Prostate gland (tissue), 2 donors: ENCODE data around the gene MTSS2. TPM values are rescaled to one million over a fixed set of nuclear protein-coding genes. Genes with fewer than 3 reads are reported as not detected.

Experiments used
- DNase-seq: peaks from one replicate; pipeline ENCODE4 v3.0.0-alpha.2; 2019; ENCODE audit warnings: low spot score
- H3K27ac ChIP-seq, 2 donors: fragments of 200-600 bp; sonication (generic); 2 replicates each; pipeline ENCODE4 v1.5.1; 2017 to 2019
- H3K27me3 ChIP-seq: fragments of 200-600 bp; sonication (generic); replicated peaks from 2 replicates; pipeline ENCODE4 v1.5.1; 2019; ENCODE audit not compliant: insufficient read depth
- H3K36me3 ChIP-seq, 2 donors: fragments of 200-600 bp; sonication (generic); 1 replicate in 1 of 2; 2 replicates in 1 of 2; pipeline versions ENCODE4 v1.5.1 to v1.8.1; 2017 to 2019
- H3K4me1 ChIP-seq: fragments of 200-600 bp; sonication (generic); replicated peaks from 2 replicates; pipeline ENCODE4 v1.5.1; 2019
- H3K4me3 ChIP-seq, 2 donors: fragments of 200-600 bp; sonication (generic); 2 replicates each; pipeline ENCODE4 v1.5.1; 2017 to 2019
- H3K9me3 ChIP-seq: fragments of 200-600 bp; sonication (generic); 2 replicates; pipeline ENCODE4 v1.5.1; 2017
- CTCF ChIP-seq, 4 experiments: fragments of 200-600 bp in 2 of 4; fragments of 450-650 bp in 2 of 4; sonication (generic) in 2 of 4; IDR thresholded peaks; 1 replicate in 3 of 4; 2 replicates in 1 of 4; pipeline ENCODE4 v1.5.1; 2016 to 2019; ENCODE audit warnings: antibody characterized with exemption in 4 of 4, mild to moderate bottlenecking in 2 of 4, moderate library complexity in 2 of 4
- POLR2A ChIP-seq: fragments of 450-650 bp; IDR thresholded peaks from one replicate; pipeline ENCODE4 v1.6.1; 2016; ENCODE audit warnings: antibody characterized with exemption, mild to moderate bottlenecking
- POLR2AphosphoS5 ChIP-seq: sonication (generic); formaldehyde crosslinking; IDR thresholded peaks from one replicate; pipeline ENCODE4 v1.6.1; 2017; ENCODE audit warnings: antibody characterized with exemption
- WGBS: methylation state at CpG from one replicate; pipeline ENCODE4 v1.1.5; 2018; 5-methylcytosine and 5-hydroxymethylcytosine counted together
- intact Hi-C: fragments of 100-400 bp; cut with DNase I; formaldehyde crosslinking; loops from one replicate; pipeline ENCODE4 v1.14.2; 2022
- total RNA-seq, 2 donors: library from RNA; depleted of rRNA; stranded (reverse); fragments of >200 nt; gene quantifications; one replicate each; pipeline ENCODE4 v1.1.0, GENCODE V29; 2016

MTSS2 gene
- total RNA-seq, 2 donors from 2014 or later = 42.4 to 92.4 TPM

GRCh38 chr16:70663524-70664324, 22.1 kb downstream of the MTSS2 start:
- H3K4me3 ChIP-seq = no peak overlapping the region
- H3K27ac ChIP-seq = no peak overlapping the region
- 92% methylated on average over 53 of the region's 56 CpGs for WGBS
- H3K4me1 ChIP-seq = no peaks in the 10 kb centered on the region
- intact Hi-C loops = no loop called here
- no peak for DNase-seq
- peaks cover 25 to 27% of the 10 kb centered on the region in 2 donors for H3K36me3 ChIP-seq
- TF ChIP-seq POLR2AphosphoS5 (no peak), POLR2A (no peak), CTCF (IDR thresholded peaks at IDR 0.05) (no peak)
- no peaks in the 10 kb centered on the region for H3K27me3 ChIP-seq
- H3K9me3 ChIP-seq = no peaks in the 10 kb centered on the region

- Histone ChIP-seq H3K4me1 (no peaks in the 10 kb centered on the region), H3K27me3 (no peaks in the 10 kb centered on the region), H3K36me3 (peaks cover 25 to 27% of the 10 kb centered on the region in 2 donors), H3K4me3 (no peak overlapping the region), H3K27ac (no peak overlapping the region), H3K9me3 (no peaks in the 10 kb centered on the region)
- WGBS = 73% methylated on average over 12 of the region's 13 CpGs
- intact Hi-C loops = no loop called here
- no peak for DNase-seq
- TF ChIP-seq POLR2A (no peak), CTCF (IDR thresholded peaks at IDR 0.05) (no peak), POLR2AphosphoS5 (no peak)
Observed at GRCh38 chr16:70662991-70663523, 22.8 kb downstream of the MTSS2 start.

DNA sequence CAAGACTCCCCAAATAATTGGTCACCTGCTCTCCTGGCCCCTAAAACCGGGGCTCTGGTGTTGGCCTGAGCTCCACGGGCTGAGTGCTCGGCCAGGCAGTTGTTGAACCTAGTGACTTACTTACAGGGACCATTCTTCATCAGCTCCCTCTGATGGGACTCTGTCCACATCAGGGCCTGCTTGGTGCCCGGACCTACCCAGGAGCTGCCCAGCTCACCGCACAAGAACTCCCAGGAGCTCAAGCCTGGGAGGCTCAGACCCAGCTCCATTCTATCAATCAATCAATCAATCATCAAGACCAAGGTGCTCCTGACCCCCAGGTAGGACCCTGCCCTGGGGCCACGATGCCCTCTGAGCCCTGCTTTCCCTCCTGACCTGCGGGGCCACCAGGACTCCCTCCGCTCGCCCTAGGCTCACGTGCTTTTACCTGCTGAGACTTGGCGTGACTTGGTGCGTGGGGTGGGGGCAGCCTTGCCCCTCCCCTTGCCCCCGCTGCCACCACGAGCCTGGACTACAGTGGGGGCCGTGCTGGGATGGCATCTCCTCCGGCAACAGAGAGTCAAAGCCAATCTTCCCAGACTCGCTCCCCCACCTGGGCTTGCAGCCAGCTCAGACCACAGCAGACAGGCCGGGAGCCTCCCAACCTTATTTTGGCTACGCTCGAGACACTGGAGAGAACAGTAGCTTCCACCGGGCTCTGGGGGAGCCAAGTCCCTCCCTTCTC, 23.8 kb downstream of the MTSS2 start:
- intact Hi-C loops = no loop called here
- DNase-seq = no peak
- peaks cover 25 to 27% of the 10 kb centered on the region in 2 donors for H3K36me3 ChIP-seq

GRCh38 chr16:70661534-70661917, 24.3 kb downstream of the MTSS2 start:
- 65% methylated on average over 17 of the region's 17 CpGs for WGBS
- TF ChIP-seq CTCF (IDR thresholded peaks at IDR 0.05) = no peak
- TF ChIP-seq POLR2A = no peak
- no peak for TF ChIP-seq POLR2AphosphoS5
- Histone ChIP-seq H3K4me1 (no peaks in the 10 kb centered on the region), H3K4me3 (no peak overlapping the region), H3K27ac (no peak overlapping the region), H3K9me3 (no peaks in the 10 kb centered on the region), H3K27me3 (no peaks in the 10 kb centered on the region), H3K36me3 (peaks cover 25 to 26% of the 10 kb centered on the region in 2 donors)
- no peak for DNase-seq
- intact Hi-C loops = no loop called here

More for the DNA sequence above, 23.8 kb downstream of the MTSS2 start:
- WGBS = 53% methylated on average over 20 of the region's 21 CpGs
- H3K9me3 ChIP-seq = no peaks in the 10 kb centered on the region
- no peak overlapping the region for H3K4me3 ChIP-seq
- no peaks in the 10 kb centered on the region for H3K4me1 ChIP-seq
- H3K27ac ChIP-seq = no peak overlapping the region
- TF ChIP-seq CTCF (IDR thresholded peaks at IDR 0.05) = no peak
- no peak for TF ChIP-seq POLR2A
- no peak for TF ChIP-seq POLR2AphosphoS5
- no peaks in the 10 kb centered on the region for H3K27me3 ChIP-seq
